Astrocyte (in vitro differentiated cells and primary cell): Measurements from ENCODE around the gene ARHGAP4. TPM values are rescaled to one million over a fixed set of nuclear protein-coding genes. Genes with fewer than 3 reads are reported as not detected.

Source experiments
- DNase-seq: peaks from one replicate; pipeline ENCODE4 v3.0.0-alpha.2; 2010; ENCODE audit warnings: low read depth
- FAIRE-seq: peaks from 2 replicates; lab custom pipeline; 2011; peaks lifted over from hg19 to GRCh38; lab: Jason Lieb, UNC
- H2AFZ ChIP-seq: 2 replicates; pipeline ENCODE4 v1.6.0; 2012; ENCODE audit warnings: low read depth, low read length, inconsistent platforms
- H3K27ac ChIP-seq: 2 replicates; pipeline ENCODE4 v1.5.1; 2011; ENCODE audit warnings: low read depth, low read length, inconsistent platforms
- H3K27me3 ChIP-seq: 2 replicates; pipeline ENCODE4 v1.6.0; 2011; ENCODE audit warnings: low read length, inconsistent platforms; ENCODE audit not compliant: insufficient read depth
- H3K36me3 ChIP-seq: 2 replicates; pipeline ENCODE4 v1.5.1; 2011; ENCODE audit warnings: low read length, inconsistent platforms; ENCODE audit not compliant: insufficient read depth
- H3K4me1 ChIP-seq: 2 replicates; pipeline ENCODE4 v1.5.1; 2011; ENCODE audit warnings: low read length, inconsistent platforms; ENCODE audit not compliant: insufficient read depth
- H3K4me2 ChIP-seq: 2 replicates; pipeline ENCODE4 v1.6.0; 2012; ENCODE audit warnings: low read length, inconsistent platforms
- H3K4me3 ChIP-seq: 2 replicates; pipeline ENCODE4 v1.5.1; 2011; ENCODE audit warnings: low read depth, mild to moderate bottlenecking, low read length, inconsistent platforms; ENCODE audit not compliant: insufficient read depth
- H3K79me2 ChIP-seq: 2 replicates; pipeline ENCODE4 v1.6.0; 2012; ENCODE audit warnings: mild to moderate bottlenecking, low read length, inconsistent platforms; ENCODE audit not compliant: insufficient read depth
- H3K9ac ChIP-seq: 2 replicates; pipeline ENCODE4 v1.6.0; 2012; ENCODE audit warnings: mild to moderate bottlenecking, low read length, inconsistent platforms
- H3K9me3 ChIP-seq: 2 replicates; pipeline ENCODE4 v1.5.1; 2012; ENCODE audit warnings: low read depth, mild to moderate bottlenecking, low read length, inconsistent platforms; ENCODE audit not compliant: insufficient read depth
- H4K20me1 ChIP-seq: 2 replicates; pipeline ENCODE4 v1.6.0; 2012; ENCODE audit warnings: low read length, inconsistent platforms; ENCODE audit not compliant: insufficient read depth
- H3K27ac Mint-ChIP-seq: one replicate; pipeline ENCODE4 v1.8.0; 2021; ENCODE audit warnings: mild to moderate bottlenecking, mixed read lengths; ENCODE audit not compliant: unreplicated experiment
- H3K27me3 Mint-ChIP-seq: one replicate; pipeline ENCODE4 v1.8.0; 2021; ENCODE audit warnings: low read depth, mixed read lengths; ENCODE audit not compliant: unreplicated experiment
- H3K36me3 Mint-ChIP-seq: one replicate; pipeline ENCODE4 v1.8.0; 2021; ENCODE audit warnings: low read depth, mixed read lengths; ENCODE audit not compliant: unreplicated experiment
- H3K4me1 Mint-ChIP-seq: one replicate; pipeline ENCODE4 v1.8.0; 2021; ENCODE audit warnings: low read depth, mixed read lengths; ENCODE audit not compliant: unreplicated experiment
- H3K4me3 Mint-ChIP-seq: one replicate; pipeline ENCODE4 v1.8.0; 2021; ENCODE audit warnings: mild to moderate bottlenecking, moderate library complexity, mixed read lengths; ENCODE audit not compliant: unreplicated experiment
- H3K9me3 Mint-ChIP-seq: one replicate; pipeline ENCODE4 v1.8.0; 2021; ENCODE audit warnings: mild to moderate bottlenecking, mixed read lengths; ENCODE audit not compliant: unreplicated experiment
- EZH2 ChIP-seq: IDR thresholded peaks from 2 replicates; pipeline ENCODE4 v1.6.1; 2012; ENCODE audit warnings: mild to moderate bottlenecking, low read length, inconsistent platforms; ENCODE audit not compliant: insufficient read depth
- total RNA-seq: library from RNA; stranded (reverse); gene quantifications from 2 replicates; pipeline ENCODE4 v1.2.1, GENCODE V29; 2021
- TF ChIP-seq, protein P1 (sequence below): IDR thresholded peaks from 2 replicates; pipeline ENCODE4 v1.5.1; 2011; ENCODE audit warnings: low read depth, mild to moderate bottlenecking, inconsistent platforms, low read length, moderate library complexity; ENCODE audit not compliant: insufficient read depth

Gene ARHGAP4
- total RNA-seq, 1 donor from 2014 or later, result 3.9 TPM

DNA sequence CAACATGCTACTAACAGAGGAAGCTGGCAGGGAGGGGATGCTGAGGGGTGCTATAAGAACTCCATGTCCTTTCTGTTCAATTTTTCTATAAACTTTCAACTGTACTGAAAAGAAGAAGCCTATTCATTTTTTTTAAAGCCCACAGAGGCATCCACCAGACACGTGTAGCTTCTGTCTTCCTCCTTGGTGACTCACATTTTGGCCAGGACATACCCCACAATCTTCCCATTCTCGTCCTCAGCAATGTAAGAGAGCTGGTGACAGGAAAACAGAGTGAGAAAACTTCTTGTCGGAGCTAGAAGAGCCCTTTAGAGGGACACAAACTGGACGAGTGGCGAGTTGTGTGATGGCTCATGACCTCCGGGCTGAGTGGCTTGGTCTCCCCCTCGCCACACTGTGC is 7.7 kb upstream of the ARHGAP4 start:
- Mint-ChIP-seq H3K4me3 (peak overlapping the region; percentile 92), H3K27ac (peak overlapping the region; percentile 77), H3K4me1 (no peaks in the 10 kb centered on the region), H3K9me3 (no peaks in the 10 kb centered on the region), H3K27me3 (no peaks in the 10 kb centered on the region), H3K36me3 (no peaks in the 10 kb centered on the region)
- FAIRE-seq, result peak; percentile 97
- Histone ChIP-seq H3K4me2 (peak overlapping the region; percentile 95), H3K36me3 (peaks cover 4% of the 10 kb centered on the region), H3K27ac (peak overlapping the region; percentile 19), H4K20me1 (peaks cover 13% of the 10 kb centered on the region), H3K9ac (peak overlapping the region; percentile 88), H3K79me2 (peaks cover 34% of the 10 kb centered on the region), H2AFZ (no peak overlapping the region), H3K9me3 (no peaks in the 10 kb centered on the region), H3K4me1 (peaks cover 4% of the 10 kb centered on the region), H3K4me3 (peak overlapping the region; percentile 75), H3K27me3 (no peaks in the 10 kb centered on the region)
- peak; percentile 41 for DNase-seq
- TF ChIP-seq, protein P1, sequence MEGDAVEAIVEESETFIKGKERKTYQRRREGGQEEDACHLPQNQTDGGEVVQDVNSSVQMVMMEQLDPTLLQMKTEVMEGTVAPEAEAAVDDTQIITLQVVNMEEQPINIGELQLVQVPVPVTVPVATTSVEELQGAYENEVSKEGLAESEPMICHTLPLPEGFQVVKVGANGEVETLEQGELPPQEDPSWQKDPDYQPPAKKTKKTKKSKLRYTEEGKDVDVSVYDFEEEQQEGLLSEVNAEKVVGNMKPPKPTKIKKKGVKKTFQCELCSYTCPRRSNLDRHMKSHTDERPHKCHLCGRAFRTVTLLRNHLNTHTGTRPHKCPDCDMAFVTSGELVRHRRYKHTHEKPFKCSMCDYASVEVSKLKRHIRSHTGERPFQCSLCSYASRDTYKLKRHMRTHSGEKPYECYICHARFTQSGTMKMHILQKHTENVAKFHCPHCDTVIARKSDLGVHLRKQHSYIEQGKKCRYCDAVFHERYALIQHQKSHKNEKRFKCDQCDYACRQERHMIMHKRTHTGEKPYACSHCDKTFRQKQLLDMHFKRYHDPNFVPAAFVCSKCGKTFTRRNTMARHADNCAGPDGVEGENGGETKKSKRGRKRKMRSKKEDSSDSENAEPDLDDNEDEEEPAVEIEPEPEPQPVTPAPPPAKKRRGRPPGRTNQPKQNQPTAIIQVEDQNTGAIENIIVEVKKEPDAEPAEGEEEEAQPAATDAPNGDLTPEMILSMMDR, result no peak
- TF ChIP-seq EZH2, result no peak

DNA sequence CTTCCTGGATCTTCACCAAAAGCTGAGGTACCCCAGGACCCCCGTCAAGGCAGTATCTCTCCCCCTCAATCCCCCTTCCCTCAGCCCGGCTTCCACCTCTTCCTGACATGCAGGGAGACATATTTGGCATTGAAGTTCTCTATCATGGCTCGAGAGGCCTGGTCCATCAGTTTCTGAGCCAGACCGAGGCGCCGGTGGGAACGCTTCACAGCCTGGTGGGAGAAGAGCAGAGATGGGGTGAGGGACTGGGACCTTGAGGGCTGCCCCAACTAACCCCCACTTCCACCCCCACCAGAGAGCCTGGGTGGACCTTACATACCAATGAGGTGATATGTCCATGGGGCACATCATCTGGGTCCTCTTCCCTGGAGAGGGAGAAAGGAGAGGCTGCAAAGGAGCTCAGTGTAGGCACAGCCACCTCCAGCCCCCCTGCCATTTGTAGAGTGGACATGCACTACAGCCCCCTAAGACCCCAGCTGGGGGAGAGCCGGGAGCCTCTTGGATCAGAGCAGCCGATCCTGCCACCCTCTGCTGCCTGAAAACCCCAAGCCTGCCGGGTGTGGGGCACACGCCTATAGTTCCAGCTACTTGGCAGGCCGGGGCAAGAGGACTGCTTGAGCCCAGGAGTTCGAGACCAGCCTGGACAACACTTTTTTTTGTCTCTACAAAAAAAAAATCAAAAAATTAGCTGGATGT is 6.3 kb upstream of the ARHGAP4 start:
- H3K4me3 ChIP-seq, result no peak overlapping the region
- no peaks in the 10 kb centered on the region for H3K9me3 ChIP-seq
- H3K79me2 ChIP-seq, result peaks cover 34% of the 10 kb centered on the region
- DNase-seq (no peak), FAIRE-seq (no peak)
- no peaks in the 10 kb centered on the region for H3K36me3 Mint-ChIP-seq
- no peaks in the 10 kb centered on the region for H3K4me1 Mint-ChIP-seq
- no peaks in the 10 kb centered on the region for H3K27me3 Mint-ChIP-seq
- H4K20me1 ChIP-seq, result peaks cover 13% of the 10 kb centered on the region
- H3K36me3 ChIP-seq, result peaks cover 4% of the 10 kb centered on the region
- H3K9ac ChIP-seq, result no peak overlapping the region
- no peak overlapping the region for H3K27ac Mint-ChIP-seq
- H3K27ac ChIP-seq, result no peak overlapping the region
- H3K9me3 Mint-ChIP-seq, result no peaks in the 10 kb centered on the region
- H3K4me3 Mint-ChIP-seq, result no peak overlapping the region
- no peak overlapping the region for H2AFZ ChIP-seq
- H3K4me2 ChIP-seq, result no peak overlapping the region
- peaks cover 8% of the 10 kb centered on the region for H3K4me1 ChIP-seq
- H3K27me3 ChIP-seq, result no peaks in the 10 kb centered on the region
- TF ChIP-seq, protein P1, result no peak
- no peak for TF ChIP-seq EZH2

DNA sequence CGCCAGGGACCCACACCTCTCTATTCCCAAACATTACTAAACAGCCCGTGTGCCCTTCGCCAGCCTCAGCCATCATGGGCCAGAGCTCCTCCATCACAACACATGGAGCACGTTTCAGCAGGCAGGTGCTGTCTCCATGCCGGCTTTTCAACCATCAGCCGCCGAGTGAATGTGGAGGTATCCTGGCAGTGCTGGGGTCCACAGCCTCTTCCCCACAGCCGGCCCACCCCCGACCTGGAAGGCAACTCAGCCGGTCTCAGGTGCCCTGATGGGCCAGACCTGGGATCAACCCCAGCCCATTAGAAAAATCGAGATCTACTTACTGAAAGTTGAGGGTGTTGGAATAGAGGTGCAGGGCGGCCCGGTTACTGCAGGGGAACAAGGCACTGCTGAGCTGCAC is 5.7 kb upstream of the ARHGAP4 start:
- Mint-ChIP-seq H3K4me3 (peak overlapping the region; percentile 40), H3K27ac (no peak overlapping the region), H3K4me1 (no peaks in the 10 kb centered on the region), H3K27me3 (no peaks in the 10 kb centered on the region), H3K9me3 (no peaks in the 10 kb centered on the region), H3K36me3 (no peaks in the 10 kb centered on the region)
- FAIRE-seq, result no peak
- peaks cover 12% of the 10 kb centered on the region for H3K4me1 ChIP-seq
- H3K4me3 ChIP-seq, result no peak overlapping the region
- no peak overlapping the region for H3K27ac ChIP-seq
- peaks cover 4% of the 10 kb centered on the region for H3K36me3 ChIP-seq
- H2AFZ ChIP-seq, result no peak overlapping the region
- peaks cover 34% of the 10 kb centered on the region for H3K79me2 ChIP-seq
- no peak overlapping the region for H3K9ac ChIP-seq
- peaks cover 13% of the 10 kb centered on the region for H4K20me1 ChIP-seq
- no peaks in the 10 kb centered on the region for H3K27me3 ChIP-seq
- no peaks in the 10 kb centered on the region for H3K9me3 ChIP-seq
- no peak for DNase-seq
- no peak overlapping the region for H3K4me2 ChIP-seq
- no peak for TF ChIP-seq EZH2
- TF ChIP-seq, protein P1, result no peak
